Measurements from ENCODE around the gene ETS2.

DNA sequence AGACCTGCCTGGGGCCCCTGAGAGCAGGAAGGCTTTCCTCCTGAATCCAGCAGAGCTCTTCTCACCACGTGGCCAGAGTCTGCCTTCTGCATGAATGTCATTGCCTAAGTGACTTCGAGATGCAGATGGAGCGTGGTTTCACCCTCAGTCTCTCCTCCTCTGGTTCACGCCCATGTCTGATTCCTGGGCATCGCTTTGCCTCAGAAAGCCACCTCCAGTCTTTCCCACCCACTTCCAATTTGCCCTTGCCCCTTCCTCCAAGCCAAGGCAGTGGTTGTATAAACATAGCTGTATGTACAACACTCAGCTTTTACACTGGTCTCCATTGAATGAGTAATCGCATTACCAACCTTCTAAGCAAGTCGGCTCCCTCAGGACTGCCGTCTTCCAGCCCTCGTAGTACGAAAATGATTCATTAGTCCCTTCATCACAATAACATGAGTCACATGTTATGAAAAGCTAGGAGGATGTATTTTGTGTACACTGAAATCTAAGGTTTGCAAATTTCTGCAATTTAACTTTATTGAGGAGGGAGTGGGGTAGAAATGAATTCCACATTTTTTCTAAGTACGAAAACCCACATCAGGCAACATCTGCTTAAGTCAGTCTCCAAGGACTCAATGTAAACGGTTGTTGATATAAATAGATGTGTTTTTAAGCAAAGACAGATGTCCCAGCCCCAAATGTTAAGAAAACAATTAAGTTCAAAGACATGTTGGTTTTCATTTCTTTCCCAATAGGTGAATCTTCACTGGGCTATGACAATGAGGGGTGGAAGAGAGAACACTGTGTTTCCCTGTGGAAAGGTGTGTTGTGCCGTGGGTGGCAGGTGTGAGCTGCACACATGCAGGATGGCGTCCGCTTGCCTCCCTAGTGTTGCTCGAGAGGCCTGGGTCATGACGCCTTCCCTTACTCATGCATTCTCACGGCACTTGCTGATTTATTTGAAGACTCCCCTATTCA is 32.3 kb upstream of the ETS2 start:
- TF ChIP-seq, protein P1, sequence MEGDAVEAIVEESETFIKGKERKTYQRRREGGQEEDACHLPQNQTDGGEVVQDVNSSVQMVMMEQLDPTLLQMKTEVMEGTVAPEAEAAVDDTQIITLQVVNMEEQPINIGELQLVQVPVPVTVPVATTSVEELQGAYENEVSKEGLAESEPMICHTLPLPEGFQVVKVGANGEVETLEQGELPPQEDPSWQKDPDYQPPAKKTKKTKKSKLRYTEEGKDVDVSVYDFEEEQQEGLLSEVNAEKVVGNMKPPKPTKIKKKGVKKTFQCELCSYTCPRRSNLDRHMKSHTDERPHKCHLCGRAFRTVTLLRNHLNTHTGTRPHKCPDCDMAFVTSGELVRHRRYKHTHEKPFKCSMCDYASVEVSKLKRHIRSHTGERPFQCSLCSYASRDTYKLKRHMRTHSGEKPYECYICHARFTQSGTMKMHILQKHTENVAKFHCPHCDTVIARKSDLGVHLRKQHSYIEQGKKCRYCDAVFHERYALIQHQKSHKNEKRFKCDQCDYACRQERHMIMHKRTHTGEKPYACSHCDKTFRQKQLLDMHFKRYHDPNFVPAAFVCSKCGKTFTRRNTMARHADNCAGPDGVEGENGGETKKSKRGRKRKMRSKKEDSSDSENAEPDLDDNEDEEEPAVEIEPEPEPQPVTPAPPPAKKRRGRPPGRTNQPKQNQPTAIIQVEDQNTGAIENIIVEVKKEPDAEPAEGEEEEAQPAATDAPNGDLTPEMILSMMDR (IDR thresholded peaks at IDR 0.05; ENCODE audit: insufficient read depth, low read length), result no peak
- TF ChIP-seq POLR2AphosphoS5 (IDR thresholded peaks at IDR 0.05; ENCODE audit: low read depth), result no peak
- TF ChIP-seq, protein P2, sequence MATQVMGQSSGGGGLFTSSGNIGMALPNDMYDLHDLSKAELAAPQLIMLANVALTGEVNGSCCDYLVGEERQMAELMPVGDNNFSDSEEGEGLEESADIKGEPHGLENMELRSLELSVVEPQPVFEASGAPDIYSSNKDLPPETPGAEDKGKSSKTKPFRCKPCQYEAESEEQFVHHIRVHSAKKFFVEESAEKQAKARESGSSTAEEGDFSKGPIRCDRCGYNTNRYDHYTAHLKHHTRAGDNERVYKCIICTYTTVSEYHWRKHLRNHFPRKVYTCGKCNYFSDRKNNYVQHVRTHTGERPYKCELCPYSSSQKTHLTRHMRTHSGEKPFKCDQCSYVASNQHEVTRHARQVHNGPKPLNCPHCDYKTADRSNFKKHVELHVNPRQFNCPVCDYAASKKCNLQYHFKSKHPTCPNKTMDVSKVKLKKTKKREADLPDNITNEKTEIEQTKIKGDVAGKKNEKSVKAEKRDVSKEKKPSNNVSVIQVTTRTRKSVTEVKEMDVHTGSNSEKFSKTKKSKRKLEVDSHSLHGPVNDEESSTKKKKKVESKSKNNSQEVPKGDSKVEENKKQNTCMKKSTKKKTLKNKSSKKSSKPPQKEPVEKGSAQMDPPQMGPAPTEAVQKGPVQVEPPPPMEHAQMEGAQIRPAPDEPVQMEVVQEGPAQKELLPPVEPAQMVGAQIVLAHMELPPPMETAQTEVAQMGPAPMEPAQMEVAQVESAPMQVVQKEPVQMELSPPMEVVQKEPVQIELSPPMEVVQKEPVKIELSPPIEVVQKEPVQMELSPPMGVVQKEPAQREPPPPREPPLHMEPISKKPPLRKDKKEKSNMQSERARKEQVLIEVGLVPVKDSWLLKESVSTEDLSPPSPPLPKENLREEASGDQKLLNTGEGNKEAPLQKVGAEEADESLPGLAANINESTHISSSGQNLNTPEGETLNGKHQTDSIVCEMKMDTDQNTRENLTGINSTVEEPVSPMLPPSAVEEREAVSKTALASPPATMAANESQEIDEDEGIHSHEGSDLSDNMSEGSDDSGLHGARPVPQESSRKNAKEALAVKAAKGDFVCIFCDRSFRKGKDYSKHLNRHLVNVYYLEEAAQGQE (IDR thresholded peaks at IDR 0.05; ENCODE audit: insufficient replicate concordance, low read depth), result no peak
